AG04450 (cell line): Measurements from ENCODE around the gene SOS2. TPM values are rescaled to one million over a fixed set of nuclear protein-coding genes. Genes with fewer than 3 reads are reported as not detected.

ENCODE experiments used
- CTCF ChIA-PET: fragments of 300-600, 350-600 bp; formaldehyde crosslinking; extraction: SDS; loops from one replicate; lab custom pipeline; 2022; ENCODE audit warnings: antibody characterized with exemption, inconsistent platforms; lab: Charles Lee
- POLR2A ChIA-PET: fragments of 350-600 bp; formaldehyde crosslinking; extraction: SDS; loops from one replicate; lab custom pipeline; 2021; ENCODE audit warnings: antibody characterized with exemption, inconsistent platforms; lab: Yijun Ruan, JAX
- DNase-seq: peaks from one replicate; pipeline ENCODE4 v3.0.0-alpha.2; 2011; ENCODE audit warnings: low read depth, low spot score
- H3K27ac ChIP-seq: one replicate; pipeline ENCODE4 v1.5.1; 2012; ENCODE audit warnings: low read depth, low read length, control low read depth
- H3K27me3 ChIP-seq: one replicate; pipeline ENCODE4 v1.6.0; 2012; ENCODE audit warnings: low read length; ENCODE audit not compliant: control insufficient read depth, insufficient read depth
- H3K4me3 ChIP-seq: 2 replicates; pipeline ENCODE4 v1.5.1; 2011; ENCODE audit warnings: mild to moderate bottlenecking, low read depth, low read length, control low read depth
- H3K9me3 ChIP-seq: 2 replicates; pipeline ENCODE4 v1.5.1; 2012; ENCODE audit warnings: low read length; ENCODE audit not compliant: control insufficient read depth, insufficient read depth
- CTCF ChIP-seq: IDR thresholded peaks from 2 replicates; pipeline ENCODE4 v1.5.1; 2011; ENCODE audit warnings: low read depth, low read length, control low read depth, inconsistent platforms
- polyA plus RNA-seq: library from polyadenylated mRNA; depleted of rRNA; stranded (reverse); fragments of >200 nt; gene quantifications from 2 replicates; pipeline ENCODE4 v1.2.3, GENCODE V29; 2011; rRNA removed
- small RNA-seq: library from RNA; depleted of rRNA; stranded (forward); fragments of <200 nt; gene quantifications from one replicate; pipeline ENCODE3, GENCODE V24; 2012; ENCODE audit warnings: low read depth; ENCODE audit not compliant: insufficient read length

The SOS2 gene
- polyA plus RNA-seq, 1 experiment: 17.8 TPM

- Histone ChIP-seq H3K9me3 (no peaks in the 10 kb centered on the region), H3K4me3 (no peak overlapping the region), H3K27me3 (no peaks in the 10 kb centered on the region), H3K27ac (no peak overlapping the region)
- no peak for DNase-seq
- TF ChIP-seq CTCF: no peak
- CTCF ChIA-PET: no interaction called here
- POLR2A ChIA-PET: interaction anchor here (0.5 kb wide), 1 partner anchor 65 kb away, joined by 3 read pairs; no protein-coding TSS in a partner anchor
These were observed 162.1 kb downstream of the SOS2 start for GRCh38 chr14:50069325-50069724.

- POLR2A ChIA-PET: no interaction called here
- CTCF ChIA-PET: interaction anchor here (1.4 to 1.8 kb wide), 2 partner anchors 203 to 206 kb away, joined by 9 to 11 read pairs; no protein-coding TSS in a partner anchor
- H3K27me3 ChIP-seq: no peaks in the 10 kb centered on the region
- no peak for TF ChIP-seq CTCF
- no peak for DNase-seq
- no peak overlapping the region for H3K27ac ChIP-seq
- no peaks in the 10 kb centered on the region for H3K9me3 ChIP-seq
- H3K4me3 ChIP-seq: no peak overlapping the region
These were observed 162.9 kb downstream of the SOS2 start for GRCh38 chr14:50068496-50068895.

GRCh38 chr14:50067723-50068495 lies 163.5 kb downstream of the SOS2 start:
- no peak for TF ChIP-seq CTCF
- no peaks in the 10 kb centered on the region for H3K27me3 ChIP-seq
- POLR2A ChIA-PET: interaction anchor here (0.8 kb wide), 1 partner anchor 28 kb away, joined by 3 read pairs; no protein-coding TSS in a partner anchor
- CTCF ChIA-PET: interaction anchor here (1.0 to 1.8 kb wide), 3 partner anchors 37 to 206 kb away, joined by 5 to 11 read pairs (median 9); no protein-coding TSS in a partner anchor
- H3K4me3 ChIP-seq: no peak overlapping the region
- H3K9me3 ChIP-seq: no peaks in the 10 kb centered on the region
- no peak for DNase-seq
- no peak overlapping the region for H3K27ac ChIP-seq

Small RNAs within 50 kb of the gene (small RNA-seq; reads per million reads assigned to genes)
- not detected for gene RF00019

Other genes starting within 250 kb of the SOS2 start
- gene VCPKMT, start 115.0 kb downstream of the SOS2 start, polyA plus RNA-seq: 5.1 and 7.7 TPM in 2 replicates
- 2.8 and 3.6 TPM in 2 replicates for gene L2HGDH, start 80.7 kb upstream of the SOS2 start, polyA plus RNA-seq
- 8.1 and 12.6 TPM in 2 replicates for gene DMAC2L, start 80.7 kb upstream of the SOS2 start, polyA plus RNA-seq
- gene CDKL1, start 165.3 kb upstream of the SOS2 start, polyA plus RNA-seq: 8.2 and 20.1 TPM in 2 replicates